ENCODE results near the gene CCDC17.

CCDC17 gene

GRCh38 chr1:45622524-45623394 is 1.1 kb downstream of the CCDC17 start:
- DNase-seq (ENCODE audit: extremely low read depth, low read depth): no peak

GRCh38 chr1:45621895-45622523 is 1.8 kb downstream of the CCDC17 start:
- TF ChIP-seq CTCF (IDR thresholded peaks at IDR 0.05; ENCODE audit: low read depth, low read length, missing control alignments): no peak
- DNase-seq (ENCODE audit: extremely low read depth, low read depth): no peak
- no peak overlapping the region for H3K4me3 ChIP-seq (replicated peaks; ENCODE audit: low read depth, low read length)

More at GRCh38 chr1:45622524-45623394, 1.1 kb downstream of the CCDC17 start:
- no peak overlapping the region for H3K4me3 ChIP-seq (replicated peaks; ENCODE audit: low read depth, low read length)
- no peak for TF ChIP-seq CTCF (IDR thresholded peaks at IDR 0.05; ENCODE audit: low read depth, low read length, missing control alignments)

GRCh38 chr1:45621501-45621836 is 2.4 kb downstream of the CCDC17 start:
- H3K4me3 ChIP-seq (replicated peaks; ENCODE audit: low read depth, low read length): no peak overlapping the region
- DNase-seq (ENCODE audit: extremely low read depth, low read depth): no peak
- TF ChIP-seq CTCF (IDR thresholded peaks at IDR 0.05; ENCODE audit: low read depth, low read length, missing control alignments): no peak

GRCh38 chr1:45620588-45621500 is 3.0 kb downstream of the CCDC17 start:
- H3K4me3 ChIP-seq (replicated peaks; ENCODE audit: low read depth, low read length): no peak overlapping the region
- no peak for TF ChIP-seq CTCF (IDR thresholded peaks at IDR 0.05; ENCODE audit: low read depth, low read length, missing control alignments)
- no peak for DNase-seq (ENCODE audit: extremely low read depth, low read depth)

- no peak for DNase-seq (ENCODE audit: extremely low read depth, low read depth)
- no peak overlapping the region for H3K4me3 ChIP-seq (replicated peaks; ENCODE audit: low read depth, low read length)
- TF ChIP-seq CTCF (IDR thresholded peaks at IDR 0.05; ENCODE audit: low read depth, low read length, missing control alignments): no peak
Observed at GRCh38 chr1:45619149-45619921, 4.5 kb downstream of the CCDC17 start.

GRCh38 chr1:45617618-45618017 is 6.2 kb downstream of the CCDC17 start:
- peak; percentile 2 for DNase-seq (ENCODE audit: extremely low read depth, low read depth)
- TF ChIP-seq CTCF (IDR thresholded peaks at IDR 0.05; ENCODE audit: low read depth, low read length, missing control alignments): no peak
- H3K4me3 ChIP-seq (replicated peaks; ENCODE audit: low read depth, low read length): no peak overlapping the region

Measured in HFF-Myc (cell line).